Esophagus muscularis mucosa (tissue), 4 donors: ENCODE results near the gene CHST12. TPM values are rescaled to one million over a fixed set of nuclear protein-coding genes. Genes with fewer than 3 reads are reported as not detected.
A peak's percentile ranks its signal among the peaks of the same experiment; 100 is the strongest.
"Not testable (repeated sequence)": the region's sequence is repeated elsewhere in the genome, so short reads cannot be mapped to it uniquely, and the experiment has no call there.

Experiments used
- DNase-seq: peaks from one replicate; pipeline ENCODE4 v3.0.0-alpha.2; 2017; ENCODE audit errors: extremely low spot score
- H3K27ac ChIP-seq, 4 donors: fragments of 200-600 bp; sonication (generic); replicated peaks in 1 of 4; 1 replicate in 3 of 4; 2 replicates in 1 of 4; pipeline ENCODE4 v1.5.1; 2016 to 2019; ENCODE audit warnings: mild to moderate bottlenecking in 1 of 4
- H3K27me3 ChIP-seq, 4 donors: fragments of 200-600 bp; sonication (generic); one replicate each; pipeline versions ENCODE4 v1.5.1 to v1.6.0; 2016 to 2019
- H3K36me3 ChIP-seq, 4 donors: fragments of 200-600 bp; sonication (generic); one replicate each; pipeline ENCODE4 v1.5.1; 2016 to 2019
- H3K4me1 ChIP-seq, 4 donors: fragments of 200-600 bp; sonication (generic); one replicate each; pipeline ENCODE4 v1.5.1; 2016 to 2019
- H3K4me3 ChIP-seq, 4 donors: fragments of 200-600 bp; sonication (generic); 1 replicate in 2 of 4; 2 replicates in 2 of 4; pipeline ENCODE4 v1.5.1; 2016 to 2019; ENCODE audit warnings: mild to moderate bottlenecking in 4 of 4, moderate library complexity in 1 of 4
- H3K9me3 ChIP-seq, 4 donors: fragments of 200-600 bp; sonication (generic); 1 replicate in 3 of 4; 2 replicates in 1 of 4; pipeline ENCODE4 v1.5.1; 2016 to 2019
- CTCF ChIP-seq, 3 experiments: fragments of 200-600 bp in 2 of 3; fragments of 450-650 bp in 1 of 3; sonication (generic) in 2 of 3; IDR thresholded peaks; one replicate each; pipeline ENCODE4 v1.5.1; 2017 to 2019; ENCODE audit warnings: antibody characterized with exemption in 3 of 3, mild to moderate bottlenecking in 2 of 3, moderate library complexity in 1 of 3
- EP300 ChIP-seq: sonication (generic); formaldehyde crosslinking; IDR thresholded peaks from one replicate; pipeline ENCODE4 v1.6.1; 2017; ENCODE audit warnings: antibody characterized with exemption
- POLR2A ChIP-seq: fragments of 450-650 bp; IDR thresholded peaks from one replicate; pipeline ENCODE4 v1.6.1; 2017; ENCODE audit warnings: antibody characterized with exemption, moderate library complexity, mild to moderate bottlenecking, low read depth
- POLR2AphosphoS5 ChIP-seq, 2 donors: sonication (generic); formaldehyde crosslinking; IDR thresholded peaks; one replicate each; pipeline ENCODE4 v1.6.1; 2017; ENCODE audit warnings: antibody characterized with exemption in 2 of 2
- WGBS: methylation state at CpG from one replicate; pipeline ENCODE4 v1.1.5; 2018; 5-methylcytosine and 5-hydroxymethylcytosine counted together
- intact Hi-C: fragments of 100-400 bp; cut with DNase I; formaldehyde crosslinking; loops from one replicate; pipeline ENCODE4 v1.15.1; 2023
- total RNA-seq, 4 donors: library from RNA; depleted of rRNA; stranded (reverse); fragments of >200 nt; gene quantifications; one replicate each; pipeline versions ENCODE4 v1.1.0 to v1.2.1, GENCODE V29; 2016

CHST12 gene
- total RNA-seq, 4 donors from 2014 or later = 6.6 to 24.0 (median 14.8) TPM

GRCh38 chr7:2451171-2452073 lies 48.0 kb downstream of the CHST12 start:
- Histone ChIP-seq H3K4me3 (peak overlapping the region; percentile 48 to 56 (median 50)), H3K9me3 (no peaks in the 10 kb centered on the region), H3K27ac (no peak overlapping the region), H3K4me1 (peaks cover 13 to 16% (median 15%) of the 10 kb centered on the region in 4 donors), H3K27me3 (no peaks in the 10 kb centered on the region), H3K36me3 (peaks cover 0 to 6% (median under 1%) of the 10 kb centered on the region in 4 donors)
- WGBS = 12% methylated on average over 20 of the region's 34 CpGs
- DNase-seq = no peak
- intact Hi-C loops = loop anchor here (10.0 kb wide), 1 partner anchor 233 kb away; the partner anchor contains the start of gene AMZ1
- peak in 1 of 2 donors; percentile 41 for TF ChIP-seq POLR2AphosphoS5 (IDR thresholded peaks at IDR 0.05)
- no peak for TF ChIP-seq EP300
- TF ChIP-seq CTCF (IDR thresholded peaks at IDR 0.05) = peak; percentile 78 to 86 (median 79)

DNA sequence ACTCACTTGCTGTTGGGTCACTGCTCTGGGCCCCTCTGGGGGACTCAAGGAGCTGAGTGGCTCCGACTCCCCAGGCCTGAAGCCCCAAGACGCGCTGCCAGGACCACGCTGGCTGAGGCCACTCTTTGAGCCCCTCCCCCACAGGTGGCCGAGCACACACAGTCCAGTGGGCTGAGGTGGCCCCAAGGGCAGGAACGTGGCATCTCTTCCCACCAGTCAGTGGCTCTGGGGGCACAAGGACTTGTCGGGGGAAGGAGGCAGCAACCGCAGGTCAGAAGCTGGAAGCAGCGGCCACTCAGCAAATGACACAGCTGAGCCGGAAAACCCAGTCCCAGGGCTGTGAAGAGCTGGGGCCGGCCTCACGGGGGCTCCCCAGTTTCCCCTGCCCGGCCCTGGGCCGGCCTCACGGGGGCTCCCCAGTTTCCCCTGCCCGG lies 48.7 kb downstream of the CHST12 start:
- TF ChIP-seq CTCF (IDR thresholded peaks at IDR 0.05) (no peak), EP300 (no peak), POLR2A (no peak), POLR2AphosphoS5 (IDR thresholded peaks at IDR 0.05) (no peak)
- Histone ChIP-seq H3K4me3 (peak overlapping the region; percentile 48 to 56 (median 50)), H3K36me3 (peaks cover 0 to under 1% (median 0%) of the 10 kb centered on the region in 4 donors), H3K27ac (no peak overlapping the region), H3K9me3 (no peaks in the 10 kb centered on the region), H3K27me3 (no peaks in the 10 kb centered on the region), H3K4me1 (peaks cover 13 to 16% (median 15%) of the 10 kb centered on the region in 4 donors)
- intact Hi-C loops = loop anchor here (10.0 kb wide), 1 partner anchor 233 kb away; the partner anchor contains the start of gene AMZ1
- DNase-seq = no peak
- WGBS = 46% methylated on average over 16 of the region's 16 CpGs

GRCh38 chr7:2452643-2453270 lies 49.3 kb downstream of the CHST12 start:
- DNase-seq = no peak
- Histone ChIP-seq H3K9me3 (no peaks in the 10 kb centered on the region), H3K4me3 (no peak overlapping the region), H3K36me3 (no peaks in the 10 kb centered on the region), H3K27me3 (no peaks in the 10 kb centered on the region), H3K4me1 (peaks cover 13 to 16% (median 15%) of the 10 kb centered on the region in 4 donors), H3K27ac (no peak overlapping the region)
- intact Hi-C loops = loop anchor here (10.0 kb wide), 1 partner anchor 232 kb away; the partner anchor contains the start of gene AMZ1
- WGBS = 79% methylated on average over 8 of the region's 8 CpGs
- TF ChIP-seq CTCF (IDR thresholded peaks at IDR 0.05) = no peak
- TF ChIP-seq EP300 = no peak
- TF ChIP-seq POLR2A = no peak
- no peak for TF ChIP-seq POLR2AphosphoS5 (IDR thresholded peaks at IDR 0.05)

- not testable (repeated sequence) for H3K9me3 ChIP-seq, H3K4me3 ChIP-seq, H3K36me3 ChIP-seq, H3K27ac ChIP-seq, DNase-seq, H3K27me3 ChIP-seq
- intact Hi-C loops = loop anchor here (10.0 kb wide), 1 partner anchor 231 kb away; the partner anchor contains the start of gene AMZ1
- H3K4me1 ChIP-seq = peaks cover 13 to 16% (median 15%) of the 10 kb centered on the region in 4 donors
- WGBS = 95% methylated on average over 3 of the region's 3 CpGs
These were observed 50.4 kb downstream of the CHST12 start for GRCh38 chr7:2453849-2454248.

DNA sequence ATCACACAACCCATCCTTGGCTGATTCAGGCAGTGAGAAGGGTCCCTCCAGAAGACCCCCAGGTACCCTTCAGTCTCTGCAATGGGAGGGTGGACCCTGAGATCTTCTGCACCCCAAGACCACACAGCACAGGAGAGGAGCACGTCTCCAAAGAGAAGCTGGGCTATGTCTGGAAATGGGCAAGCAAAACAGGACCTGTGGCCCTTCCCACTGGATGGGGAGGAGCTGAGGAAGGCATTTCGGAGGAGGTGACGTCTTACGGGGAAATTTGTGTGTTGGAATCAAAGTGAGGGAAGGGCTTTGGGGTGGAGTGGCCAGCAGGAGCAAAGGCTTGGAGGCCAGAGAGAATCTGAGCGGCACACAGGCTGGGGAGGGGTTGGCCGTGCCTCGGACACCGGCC lies 56.3 kb downstream of the CHST12 start:
- WGBS = 78% methylated on average over 8 of the region's 8 CpGs
- Histone ChIP-seq H3K36me3 (no peaks in the 10 kb centered on the region), H3K9me3 (no peaks in the 10 kb centered on the region), H3K27me3 (no peaks in the 10 kb centered on the region), H3K27ac (no peak overlapping the region), H3K4me3 (no peak overlapping the region), H3K4me1 (no peaks in the 10 kb centered on the region)
- no peak for DNase-seq
- no peak for TF ChIP-seq CTCF (IDR thresholded peaks at IDR 0.05)
- no peak for TF ChIP-seq POLR2AphosphoS5 (IDR thresholded peaks at IDR 0.05)
- TF ChIP-seq POLR2A = no peak
- no peak for TF ChIP-seq EP300
- intact Hi-C loops = loop anchor here (10.0 kb wide), 1 partner anchor 225 kb away; the partner anchor contains the start of gene AMZ1
